WTC11 (cell line): ENCODE results near the gene GRM1. TPM values are rescaled to one million over a fixed set of nuclear protein-coding genes. Genes with fewer than 3 reads are reported as not detected.

Experiments used
- ATAC-seq: fragments of 200-7000 bp; cut with Tn5 transposase; 2 replicates; pipeline ENCODE4 v1.10.0; 2021; ENCODE audit warnings: mild to moderate bottlenecking, moderate library complexity
- CTCF ChIA-PET: fragments of 300-600 bp; sonication (Branson Sonifier 250); formaldehyde crosslinking; loops from one replicate; lab custom pipeline; 2021; ENCODE audit warnings: antibody characterized with exemption; lab: Charles Lee
- POLR2A ChIA-PET: fragments of 350-600 bp; sonication (Branson Sonifier 250); formaldehyde crosslinking; loops from one replicate; lab custom pipeline; 2021; ENCODE audit warnings: antibody characterized with exemption; lab: Charles Lee
- DNase-seq: peaks from one replicate; pipeline ENCODE4 v3.0.0; 2021; ENCODE audit warnings: low spot score
- H3K27ac Mint-ChIP-seq: 2 replicates; pipeline ENCODE4 v1.8.0; 2021; ENCODE audit warnings: mixed read lengths
- H3K27me3 Mint-ChIP-seq: 2 replicates; pipeline ENCODE4 v1.8.0; 2021; ENCODE audit warnings: low read depth, mild to moderate bottlenecking, moderate library complexity, mixed read lengths
- H3K36me3 Mint-ChIP-seq: 2 replicates; pipeline ENCODE4 v1.8.0; 2021; ENCODE audit warnings: mixed read lengths
- H3K4me1 Mint-ChIP-seq: 2 replicates; pipeline ENCODE4 v1.8.0; 2022; ENCODE audit warnings: mixed read lengths
- H3K4me3 Mint-ChIP-seq: 2 replicates; pipeline ENCODE4 v1.8.0; 2021; ENCODE audit warnings: mild to moderate bottlenecking, moderate library complexity, mixed read lengths
- H3K9me3 Mint-ChIP-seq: 2 replicates; pipeline ENCODE4 v1.8.0; 2021; ENCODE audit warnings: mixed read lengths
- CREB1 ChIP-seq: sonication (generic); formaldehyde crosslinking; IDR thresholded peaks from 2 replicates; pipeline ENCODE4 v1.8.0; 2023; ENCODE audit warnings: mild to moderate bottlenecking, missing genetic modification reagents
- ESRRA ChIP-seq: sonication (generic); formaldehyde crosslinking; IDR thresholded peaks from 2 replicates; pipeline ENCODE4 v1.8.1; 2022; ENCODE audit warnings: mild to moderate bottlenecking, missing genetic modification reagents, borderline replicate concordance
- FOXJ3 ChIP-seq: sonication (generic); formaldehyde crosslinking; IDR thresholded peaks from 2 replicates; pipeline ENCODE4 v1.9.0; 2021; ENCODE audit warnings: missing genetic modification reagents, mild to moderate bottlenecking, borderline replicate concordance
- FOXP1 ChIP-seq: sonication (generic); formaldehyde crosslinking; IDR thresholded peaks from 2 replicates; pipeline ENCODE4 v1.8.0; 2022; ENCODE audit warnings: missing genetic modification reagents, mild to moderate bottlenecking, moderate library complexity, borderline replicate concordance
- GRHL2 ChIP-seq: fragments of 250-450 bp; sonication (Bioruptor Pico); IDR thresholded peaks from 2 replicates; pipeline ENCODE4 v1.8.0; 2022; ENCODE audit warnings: mild to moderate bottlenecking, moderate library complexity; ENCODE audit not compliant: insufficient replicate concordance, severe bottlenecking
- HMGA2 ChIP-seq: fragments of 250-450 bp; sonication (Bioruptor Pico); IDR thresholded peaks from 2 replicates; pipeline ENCODE4 v1.4.0; 2021; ENCODE audit warnings: mild to moderate bottlenecking, moderate library complexity
- NFATC4 ChIP-seq: fragments of 250-450 bp; sonication (Bioruptor Pico); IDR thresholded peaks from 2 replicates; pipeline ENCODE4 v1.9.0; 2021; ENCODE audit warnings: mild to moderate bottlenecking
- NFE2L1 ChIP-seq: sonication (generic); formaldehyde crosslinking; IDR thresholded peaks from 2 replicates; pipeline ENCODE4 v1.8.1; 2023; ENCODE audit warnings: missing genetic modification reagents
- NR3C1 ChIP-seq: sonication (generic); formaldehyde crosslinking; conservative IDR thresholded peaks from 2 replicates; pipeline ENCODE4 v1.8.1; 2023; ENCODE audit warnings: low read depth, mild to moderate bottlenecking, missing genetic modification reagents
- PRRX2 ChIP-seq: fragments of 250-450 bp; sonication (Bioruptor Pico); IDR thresholded peaks from 2 replicates; pipeline ENCODE4 v1.8.0; 2021; ENCODE audit warnings: mild to moderate bottlenecking
- SOX15 ChIP-seq: fragments of 250-450 bp; sonication (Bioruptor Pico); IDR thresholded peaks from 2 replicates; pipeline ENCODE4 v1.9.0; 2021; ENCODE audit warnings: mild to moderate bottlenecking
- TP53 ChIP-seq: sonication (generic); formaldehyde crosslinking; IDR thresholded peaks from 2 replicates; pipeline ENCODE4 v1.8.1; 2023; ENCODE audit warnings: mild to moderate bottlenecking, missing genetic modification reagents
- ZNF121 ChIP-seq: sonication (generic); formaldehyde crosslinking; IDR thresholded peaks from 2 replicates; pipeline ENCODE4 v1.8.0; 2023; ENCODE audit warnings: missing genetic modification reagents
- ZNF138 ChIP-seq: sonication (generic); formaldehyde crosslinking; conservative IDR thresholded peaks from 2 replicates; pipeline ENCODE4 v1.8.1; 2022; ENCODE audit warnings: mild to moderate bottlenecking, moderate library complexity, missing genetic modification reagents
- ZNF317 ChIP-seq: sonication (generic); formaldehyde crosslinking; IDR thresholded peaks from 2 replicates; pipeline ENCODE4 v1.8.1; 2023; ENCODE audit warnings: low read depth, mild to moderate bottlenecking, moderate library complexity, missing genetic modification reagents, borderline replicate concordance
- total RNA-seq: library from RNA; stranded (reverse); gene quantifications from 3 replicates; pipeline ENCODE4 v1.2.3, GENCODE V29; 2021
- TF ChIP-seq, protein P1 (sequence below): sonication (generic); formaldehyde crosslinking; IDR thresholded peaks from 2 replicates; pipeline ENCODE4 v1.8.1; 2022; ENCODE audit warnings: low read depth, missing genetic modification reagents, borderline replicate concordance
- TF ChIP-seq, protein P2 (sequence below): sonication (generic); formaldehyde crosslinking; IDR thresholded peaks from 2 replicates; pipeline ENCODE4 v1.8.0; 2023; ENCODE audit warnings: mild to moderate bottlenecking, missing genetic modification reagents
- TF ChIP-seq, protein P3 (sequence below): sonication (generic); formaldehyde crosslinking; IDR thresholded peaks from 2 replicates; pipeline ENCODE4 v1.8.0; 2022; ENCODE audit warnings: mild to moderate bottlenecking, missing genetic modification reagents
- TF ChIP-seq, protein P4 (sequence below): sonication (generic); formaldehyde crosslinking; IDR thresholded peaks from 2 replicates; pipeline ENCODE4 v1.8.1; 2022; ENCODE audit warnings: mild to moderate bottlenecking, moderate library complexity, missing genetic modification reagents
- TF ChIP-seq, protein P5 (sequence below): sonication (generic); formaldehyde crosslinking; IDR thresholded peaks from 2 replicates; pipeline ENCODE4 v1.8.1; 2023; ENCODE audit warnings: mild to moderate bottlenecking, missing genetic modification reagents, moderate library complexity
- TF ChIP-seq, protein P6 (sequence below): sonication (generic); formaldehyde crosslinking; IDR thresholded peaks from 2 replicates; pipeline ENCODE4 v1.8.1; 2023; ENCODE audit warnings: mild to moderate bottlenecking, missing genetic modification reagents, moderate library complexity
- TF ChIP-seq, protein P7 (sequence below): sonication (generic); formaldehyde crosslinking; conservative IDR thresholded peaks from 2 replicates; pipeline ENCODE4 v1.8.1; 2023; ENCODE audit warnings: mild to moderate bottlenecking, low read depth, missing genetic modification reagents, moderate library complexity

The GRM1 gene
- total RNA-seq, 1 experiment from 2014 or later: 0.46 TPM

DNA sequence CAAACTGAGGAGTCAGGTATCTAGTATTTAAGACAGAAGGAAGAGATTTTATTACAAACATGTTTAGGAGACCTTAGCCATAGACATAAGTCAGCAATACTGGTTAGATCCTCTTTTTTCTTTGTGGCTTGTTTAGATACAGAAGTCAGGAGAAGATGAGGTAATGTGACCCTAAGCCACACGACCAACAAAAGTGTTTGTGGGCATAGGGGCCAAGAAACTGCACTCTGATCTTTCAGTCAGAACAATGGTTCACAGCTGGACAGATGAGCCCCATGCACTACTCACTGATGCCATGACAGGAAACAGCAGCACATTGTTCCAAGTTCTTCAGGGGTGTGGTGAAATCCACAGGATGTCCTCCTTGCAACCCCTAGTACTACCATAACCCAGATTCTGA is 276.2 kb downstream of the GRM1 start (continued):
- TF ChIP-seq ZNF138 (CRISPR knock-in tag) (no peak), ESRRA (CRISPR knock-in tag) (no peak), ZNF317 (CRISPR knock-in tag) (no peak), GRHL2 (CRISPR knock-in tag) (no peak), FOXP1 (CRISPR knock-in tag) (no peak), HMGA2 (CRISPR knock-in tag) (no peak), CREB1 (CRISPR knock-in tag) (no peak)
- TF ChIP-seq, protein P1, sequence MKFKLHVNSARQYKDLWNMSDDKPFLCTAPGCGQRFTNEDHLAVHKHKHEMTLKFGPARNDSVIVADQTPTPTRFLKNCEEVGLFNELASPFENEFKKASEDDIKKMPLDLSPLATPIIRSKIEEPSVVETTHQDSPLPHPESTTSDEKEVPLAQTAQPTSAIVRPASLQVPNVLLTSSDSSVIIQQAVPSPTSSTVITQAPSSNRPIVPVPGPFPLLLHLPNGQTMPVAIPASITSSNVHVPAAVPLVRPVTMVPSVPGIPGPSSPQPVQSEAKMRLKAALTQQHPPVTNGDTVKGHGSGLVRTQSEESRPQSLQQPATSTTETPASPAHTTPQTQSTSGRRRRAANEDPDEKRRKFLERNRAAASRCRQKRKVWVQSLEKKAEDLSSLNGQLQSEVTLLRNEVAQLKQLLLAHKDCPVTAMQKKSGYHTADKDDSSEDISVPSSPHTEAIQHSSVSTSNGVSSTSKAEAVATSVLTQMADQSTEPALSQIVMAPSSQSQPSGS (CRISPR knock-in tag): no peak
- TF ChIP-seq, protein P2, sequence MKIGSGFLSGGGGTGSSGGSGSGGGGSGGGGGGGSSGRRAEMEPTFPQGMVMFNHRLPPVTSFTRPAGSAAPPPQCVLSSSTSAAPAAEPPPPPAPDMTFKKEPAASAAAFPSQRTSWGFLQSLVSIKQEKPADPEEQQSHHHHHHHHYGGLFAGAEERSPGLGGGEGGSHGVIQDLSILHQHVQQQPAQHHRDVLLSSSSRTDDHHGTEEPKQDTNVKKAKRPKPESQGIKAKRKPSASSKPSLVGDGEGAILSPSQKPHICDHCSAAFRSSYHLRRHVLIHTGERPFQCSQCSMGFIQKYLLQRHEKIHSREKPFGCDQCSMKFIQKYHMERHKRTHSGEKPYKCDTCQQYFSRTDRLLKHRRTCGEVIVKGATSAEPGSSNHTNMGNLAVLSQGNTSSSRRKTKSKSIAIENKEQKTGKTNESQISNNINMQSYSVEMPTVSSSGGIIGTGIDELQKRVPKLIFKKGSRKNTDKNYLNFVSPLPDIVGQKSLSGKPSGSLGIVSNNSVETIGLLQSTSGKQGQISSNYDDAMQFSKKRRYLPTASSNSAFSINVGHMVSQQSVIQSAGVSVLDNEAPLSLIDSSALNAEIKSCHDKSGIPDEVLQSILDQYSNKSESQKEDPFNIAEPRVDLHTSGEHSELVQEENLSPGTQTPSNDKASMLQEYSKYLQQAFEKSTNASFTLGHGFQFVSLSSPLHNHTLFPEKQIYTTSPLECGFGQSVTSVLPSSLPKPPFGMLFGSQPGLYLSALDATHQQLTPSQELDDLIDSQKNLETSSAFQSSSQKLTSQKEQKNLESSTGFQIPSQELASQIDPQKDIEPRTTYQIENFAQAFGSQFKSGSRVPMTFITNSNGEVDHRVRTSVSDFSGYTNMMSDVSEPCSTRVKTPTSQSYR (CRISPR knock-in tag): no peak
- TF ChIP-seq, protein P3, sequence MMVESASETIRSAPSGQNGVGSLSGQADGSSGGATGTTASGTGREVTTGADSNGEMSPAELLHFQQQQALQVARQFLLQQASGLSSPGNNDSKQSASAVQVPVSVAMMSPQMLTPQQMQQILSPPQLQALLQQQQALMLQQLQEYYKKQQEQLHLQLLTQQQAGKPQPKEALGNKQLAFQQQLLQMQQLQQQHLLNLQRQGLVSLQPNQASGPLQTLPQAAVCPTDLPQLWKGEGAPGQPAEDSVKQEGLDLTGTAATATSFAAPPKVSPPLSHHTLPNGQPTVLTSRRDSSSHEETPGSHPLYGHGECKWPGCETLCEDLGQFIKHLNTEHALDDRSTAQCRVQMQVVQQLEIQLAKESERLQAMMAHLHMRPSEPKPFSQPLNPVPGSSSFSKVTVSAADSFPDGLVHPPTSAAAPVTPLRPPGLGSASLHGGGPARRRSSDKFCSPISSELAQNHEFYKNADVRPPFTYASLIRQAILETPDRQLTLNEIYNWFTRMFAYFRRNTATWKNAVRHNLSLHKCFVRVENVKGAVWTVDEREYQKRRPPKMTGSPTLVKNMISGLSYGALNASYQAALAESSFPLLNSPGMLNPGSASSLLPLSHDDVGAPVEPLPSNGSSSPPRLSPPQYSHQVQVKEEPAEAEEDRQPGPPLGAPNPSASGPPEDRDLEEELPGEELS: no peak
- TF ChIP-seq, protein P4, sequence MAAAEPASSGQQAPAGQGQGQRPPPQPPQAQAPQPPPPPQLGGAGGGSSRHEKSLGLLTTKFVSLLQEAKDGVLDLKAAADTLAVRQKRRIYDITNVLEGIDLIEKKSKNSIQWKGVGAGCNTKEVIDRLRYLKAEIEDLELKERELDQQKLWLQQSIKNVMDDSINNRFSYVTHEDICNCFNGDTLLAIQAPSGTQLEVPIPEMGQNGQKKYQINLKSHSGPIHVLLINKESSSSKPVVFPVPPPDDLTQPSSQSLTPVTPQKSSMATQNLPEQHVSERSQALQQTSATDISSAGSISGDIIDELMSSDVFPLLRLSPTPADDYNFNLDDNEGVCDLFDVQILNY: no peak
- TF ChIP-seq, all 79 proteins: peak for 0

DNA sequence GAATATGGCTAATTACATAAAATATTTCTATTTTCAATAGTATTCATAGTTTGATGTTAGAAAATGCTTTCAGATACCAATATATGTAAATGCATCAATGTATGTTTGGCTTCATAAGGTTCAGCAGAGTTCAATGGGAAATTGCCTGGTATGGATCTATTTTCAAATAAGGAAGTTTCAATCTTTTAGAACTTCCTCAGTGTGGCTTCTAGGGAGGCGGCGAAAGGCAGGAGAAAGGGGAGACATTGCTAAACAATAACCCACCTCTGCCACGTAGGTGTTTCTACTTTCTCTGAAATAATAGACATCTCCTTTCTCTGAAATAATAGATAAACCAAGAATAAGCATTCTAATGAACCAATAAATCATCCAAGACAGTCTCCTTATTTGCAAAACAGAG is 277.1 kb downstream of the GRM1 start:
- TF ChIP-seq, protein P5, sequence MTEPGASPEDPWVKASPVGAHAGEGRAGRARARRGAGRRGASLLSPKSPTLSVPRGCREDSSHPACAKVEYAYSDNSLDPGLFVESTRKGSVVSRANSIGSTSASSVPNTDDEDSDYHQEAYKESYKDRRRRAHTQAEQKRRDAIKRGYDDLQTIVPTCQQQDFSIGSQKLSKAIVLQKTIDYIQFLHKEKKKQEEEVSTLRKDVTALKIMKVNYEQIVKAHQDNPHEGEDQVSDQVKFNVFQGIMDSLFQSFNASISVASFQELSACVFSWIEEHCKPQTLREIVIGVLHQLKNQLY: no peak
- TF ChIP-seq SOX15: no peak
- no peak for TF ChIP-seq ZNF121 (CRISPR knock-in tag)
- no peak for TF ChIP-seq PRRX2 (CRISPR knock-in tag)
- no peak for TF ChIP-seq NFE2L1 (CRISPR knock-in tag)
- TF ChIP-seq, protein P6, sequence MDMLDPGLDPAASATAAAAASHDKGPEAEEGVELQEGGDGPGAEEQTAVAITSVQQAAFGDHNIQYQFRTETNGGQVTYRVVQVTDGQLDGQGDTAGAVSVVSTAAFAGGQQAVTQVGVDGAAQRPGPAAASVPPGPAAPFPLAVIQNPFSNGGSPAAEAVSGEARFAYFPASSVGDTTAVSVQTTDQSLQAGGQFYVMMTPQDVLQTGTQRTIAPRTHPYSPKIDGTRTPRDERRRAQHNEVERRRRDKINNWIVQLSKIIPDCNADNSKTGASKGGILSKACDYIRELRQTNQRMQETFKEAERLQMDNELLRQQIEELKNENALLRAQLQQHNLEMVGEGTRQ (CRISPR knock-in tag): no peak
- TF ChIP-seq, protein P7, sequence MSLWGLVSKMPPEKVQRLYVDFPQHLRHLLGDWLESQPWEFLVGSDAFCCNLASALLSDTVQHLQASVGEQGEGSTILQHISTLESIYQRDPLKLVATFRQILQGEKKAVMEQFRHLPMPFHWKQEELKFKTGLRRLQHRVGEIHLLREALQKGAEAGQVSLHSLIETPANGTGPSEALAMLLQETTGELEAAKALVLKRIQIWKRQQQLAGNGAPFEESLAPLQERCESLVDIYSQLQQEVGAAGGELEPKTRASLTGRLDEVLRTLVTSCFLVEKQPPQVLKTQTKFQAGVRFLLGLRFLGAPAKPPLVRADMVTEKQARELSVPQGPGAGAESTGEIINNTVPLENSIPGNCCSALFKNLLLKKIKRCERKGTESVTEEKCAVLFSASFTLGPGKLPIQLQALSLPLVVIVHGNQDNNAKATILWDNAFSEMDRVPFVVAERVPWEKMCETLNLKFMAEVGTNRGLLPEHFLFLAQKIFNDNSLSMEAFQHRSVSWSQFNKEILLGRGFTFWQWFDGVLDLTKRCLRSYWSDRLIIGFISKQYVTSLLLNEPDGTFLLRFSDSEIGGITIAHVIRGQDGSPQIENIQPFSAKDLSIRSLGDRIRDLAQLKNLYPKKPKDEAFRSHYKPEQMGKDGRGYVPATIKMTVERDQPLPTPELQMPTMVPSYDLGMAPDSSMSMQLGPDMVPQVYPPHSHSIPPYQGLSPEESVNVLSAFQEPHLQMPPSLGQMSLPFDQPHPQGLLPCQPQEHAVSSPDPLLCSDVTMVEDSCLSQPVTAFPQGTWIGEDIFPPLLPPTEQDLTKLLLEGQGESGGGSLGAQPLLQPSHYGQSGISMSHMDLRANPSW (CRISPR knock-in tag): no peak
- TF ChIP-seq FOXJ3 (CRISPR knock-in tag): no peak
- TF ChIP-seq, protein P2 (CRISPR knock-in tag): no peak
- no peak for TF ChIP-seq ZNF317 (CRISPR knock-in tag)
- TF ChIP-seq TP53 (CRISPR knock-in tag): no peak
- TF ChIP-seq NR3C1 (CRISPR knock-in tag): no peak
- no peak for TF ChIP-seq NFATC4 (CRISPR knock-in tag)
- TF ChIP-seq, all 79 proteins: peak for 0
- H3K4me1 Mint-ChIP-seq: peaks cover 11% of the 10 kb centered on the region
- no peaks in the 10 kb centered on the region for H3K9me3 Mint-ChIP-seq
- POLR2A ChIA-PET: no interaction called here
- H3K27ac Mint-ChIP-seq: no peak overlapping the region
- H3K4me3 Mint-ChIP-seq: no peak overlapping the region
- H3K36me3 Mint-ChIP-seq: no peaks in the 10 kb centered on the region
- no peak for ATAC-seq
- DNase-seq: no peak
- CTCF ChIA-PET: no interaction called here
- no peaks in the 10 kb centered on the region for H3K27me3 Mint-ChIP-seq
